Mucosa of descending colon (tissue), 3 donors: ENCODE results near the gene SLC29A2. TPM values are rescaled to one million over a fixed set of nuclear protein-coding genes. Genes with fewer than 3 reads are reported as not detected.
A peak's percentile ranks its signal among the peaks of the same experiment; 100 is the strongest.

Experiments
- ATAC-seq: fragments of 200-7000 bp; cut with Tn5 transposase; one replicate; pipeline ENCODE4 v1.9.1; 2020; ENCODE audit warnings: mild to moderate bottlenecking, moderate library complexity
- DNase-seq, 3 donors: peaks; one replicate each; pipeline ENCODE4 v3.0.0-alpha.2; 2020
- H3K36me3 ChIP-seq: fragments of 200-600 bp; one replicate; pipeline ENCODE4 v1.8.0; 2021; ENCODE audit warnings: low read depth, mild to moderate bottlenecking
- H3K4me1 ChIP-seq: fragments of 200-600 bp; one replicate; pipeline ENCODE4 v1.8.0; 2021; ENCODE audit warnings: low read depth, mild to moderate bottlenecking
- H3K4me3 ChIP-seq: fragments of 200-600 bp; one replicate; pipeline ENCODE4 v1.8.0; 2021; ENCODE audit warnings: mild to moderate bottlenecking
- H3K9me3 ChIP-seq: fragments of 200-600 bp; one replicate; pipeline ENCODE4 v1.8.0; 2021; ENCODE audit warnings: mild to moderate bottlenecking
- intact Hi-C, 2 donors: fragments of 100-400 bp; cut with DNase I in 1 of 2; cut with micrococcal nuclease in 1 of 2; formaldehyde crosslinking; loops; one replicate each; pipeline versions ENCODE4 v1.11.0 to v1.11.1; 2022; cut with DNase I, micrococcal nuclease
- total RNA-seq, 3 donors: library from RNA; stranded (reverse); fragmentation: NEBNext Ultra II Directional in 2 of 3; extraction: Animal tissue kit (Norgen Biotek cat#: 25700) in 2 of 3; gene quantifications; one replicate each; pipeline versions ENCODE4 v1.2.1 to v1.2.4, GENCODE V29; 2021 to 2023
- TF ChIP-seq, protein P1 (sequence below): fragments of 200-600 bp; IDR thresholded peaks from one replicate; pipeline ENCODE4 v1.8.0; 2022; ENCODE audit warnings: antibody characterized with exemption, mild to moderate bottlenecking
- donor health status: DM: no; HTN: no; CAD: no; lungs with moderate emphysema.
- donor health status: DM: no; HTN: no; CAD: no.
- donor health status: DM: no; HTN: yes; CAD: no.

Gene SLC29A2
- total RNA-seq, 3 donors from 2014 or later = 10.3 to 22.6 (median 14.9) TPM

DNA sequence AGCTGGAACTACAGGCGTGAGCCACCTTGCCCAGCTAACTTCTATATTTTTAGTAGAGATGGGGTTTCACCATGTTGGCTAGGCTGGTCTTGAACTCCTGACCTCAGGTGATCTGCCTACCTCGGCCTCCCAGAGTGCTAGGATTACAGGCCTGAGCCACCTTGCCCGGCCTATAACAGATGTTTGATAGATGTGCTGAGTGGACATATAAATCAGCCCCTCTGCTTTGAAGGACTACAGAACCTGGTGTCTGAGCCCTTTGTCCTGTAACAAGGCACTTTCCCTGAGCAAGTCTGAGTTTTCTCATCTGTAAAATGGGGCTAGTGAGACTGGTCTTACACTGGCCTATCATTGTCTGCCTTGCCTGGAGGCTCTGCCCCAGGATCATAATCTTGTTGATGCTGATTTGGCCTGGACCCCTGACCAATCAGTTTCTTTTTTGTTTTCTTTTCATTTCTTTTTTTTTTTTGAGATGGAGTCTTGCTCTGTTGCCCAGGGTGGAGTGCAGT, 42.3 kb downstream of the SLC29A2 start:
- Histone ChIP-seq H3K9me3 (no peaks in the 10 kb centered on the region), H3K4me1 (peaks cover 11% of the 10 kb centered on the region), H3K36me3 (no peaks in the 10 kb centered on the region), H3K4me3 (no peak overlapping the region)
- intact Hi-C loops = no loop called here
- TF ChIP-seq, protein P1, sequence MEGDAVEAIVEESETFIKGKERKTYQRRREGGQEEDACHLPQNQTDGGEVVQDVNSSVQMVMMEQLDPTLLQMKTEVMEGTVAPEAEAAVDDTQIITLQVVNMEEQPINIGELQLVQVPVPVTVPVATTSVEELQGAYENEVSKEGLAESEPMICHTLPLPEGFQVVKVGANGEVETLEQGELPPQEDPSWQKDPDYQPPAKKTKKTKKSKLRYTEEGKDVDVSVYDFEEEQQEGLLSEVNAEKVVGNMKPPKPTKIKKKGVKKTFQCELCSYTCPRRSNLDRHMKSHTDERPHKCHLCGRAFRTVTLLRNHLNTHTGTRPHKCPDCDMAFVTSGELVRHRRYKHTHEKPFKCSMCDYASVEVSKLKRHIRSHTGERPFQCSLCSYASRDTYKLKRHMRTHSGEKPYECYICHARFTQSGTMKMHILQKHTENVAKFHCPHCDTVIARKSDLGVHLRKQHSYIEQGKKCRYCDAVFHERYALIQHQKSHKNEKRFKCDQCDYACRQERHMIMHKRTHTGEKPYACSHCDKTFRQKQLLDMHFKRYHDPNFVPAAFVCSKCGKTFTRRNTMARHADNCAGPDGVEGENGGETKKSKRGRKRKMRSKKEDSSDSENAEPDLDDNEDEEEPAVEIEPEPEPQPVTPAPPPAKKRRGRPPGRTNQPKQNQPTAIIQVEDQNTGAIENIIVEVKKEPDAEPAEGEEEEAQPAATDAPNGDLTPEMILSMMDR = no peak
- no peak for ATAC-seq
- peak in 1 of 3 donors; percentile 7 for DNase-seq

GRCh38 chr11:66328302-66329144, 43.0 kb downstream of the SLC29A2 start:
- intact Hi-C loops = no loop called here
- no peak overlapping the region for H3K4me3 ChIP-seq
- H3K9me3 ChIP-seq = no peaks in the 10 kb centered on the region
- peaks cover 11% of the 10 kb centered on the region for H3K4me1 ChIP-seq
- peak; percentile 82 to 88 (median 82) for DNase-seq
- TF ChIP-seq, protein P1 = peak; percentile 95
- peak; percentile 89 for ATAC-seq
- H3K36me3 ChIP-seq = no peaks in the 10 kb centered on the region

- peak; percentile 54 for ATAC-seq
- peak in 1 of 3 donors; percentile 62 for DNase-seq
- no peaks in the 10 kb centered on the region for H3K9me3 ChIP-seq
- no peaks in the 10 kb centered on the region for H3K36me3 ChIP-seq
- intact Hi-C loops = no loop called here
- peaks cover 11% of the 10 kb centered on the region for H3K4me1 ChIP-seq
- H3K4me3 ChIP-seq = no peak overlapping the region
- TF ChIP-seq, protein P1 = no peak
Observed at GRCh38 chr11:66328031-66328301, 43.6 kb downstream of the SLC29A2 start.

DNA sequence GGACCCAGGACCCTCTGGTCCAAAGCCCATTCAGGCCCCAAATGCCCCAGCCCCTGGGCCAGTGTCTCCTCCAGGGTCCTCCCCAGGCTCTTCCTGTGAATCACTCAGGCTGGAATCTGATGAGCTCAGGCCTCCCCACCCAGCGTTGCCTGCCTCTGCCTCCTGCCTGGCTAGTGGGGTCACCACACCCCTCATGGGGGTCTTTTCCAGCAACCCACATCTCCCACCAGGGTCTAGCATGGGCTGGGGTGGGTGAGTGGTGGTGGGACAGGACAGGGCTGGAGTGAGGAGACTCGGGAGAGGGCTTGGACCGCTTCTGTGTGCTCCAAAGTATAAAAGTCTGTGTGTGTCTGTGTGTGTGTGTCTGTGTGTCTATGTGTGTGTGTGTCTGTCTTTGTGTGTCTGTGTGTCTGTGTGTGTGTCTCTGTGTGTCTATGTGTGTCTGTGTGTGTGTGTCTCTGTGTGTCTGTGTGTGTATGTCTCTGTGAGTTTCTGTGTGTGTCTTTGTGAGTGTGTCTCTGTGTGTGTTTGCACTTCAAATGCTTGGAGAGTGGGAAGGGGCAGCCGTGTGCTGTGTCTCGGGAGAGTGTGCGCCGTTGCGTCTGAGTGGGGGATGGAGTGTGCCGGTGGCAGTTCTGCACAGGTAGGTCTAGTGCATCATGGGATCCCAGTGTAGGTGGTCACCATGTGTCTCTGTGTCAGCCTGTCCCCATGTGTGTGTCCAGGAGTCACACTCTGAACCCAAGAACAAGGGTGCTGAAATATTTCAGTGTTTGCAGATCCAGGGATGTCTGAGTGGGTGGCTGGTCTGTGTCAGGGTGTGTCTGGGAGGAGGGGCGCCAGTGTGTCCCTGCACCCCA, 44.2 kb downstream of the SLC29A2 start:
- no peaks in the 10 kb centered on the region for H3K36me3 ChIP-seq
- TF ChIP-seq, protein P1 = no peak
- no peaks in the 10 kb centered on the region for H3K9me3 ChIP-seq
- ATAC-seq (no peak), DNase-seq (no peak)
- no peak overlapping the region for H3K4me3 ChIP-seq
- peaks cover 11% of the 10 kb centered on the region for H3K4me1 ChIP-seq
- intact Hi-C loops = no loop called here

GRCh38 chr11:66326261-66327111, 45.1 kb downstream of the SLC29A2 start:
- intact Hi-C loops = no loop called here
- no peak overlapping the region for H3K4me3 ChIP-seq
- H3K36me3 ChIP-seq = no peaks in the 10 kb centered on the region
- no peaks in the 10 kb centered on the region for H3K9me3 ChIP-seq
- peak; percentile 3 for ATAC-seq
- H3K4me1 ChIP-seq = peaks cover 11% of the 10 kb centered on the region
- TF ChIP-seq, protein P1 = no peak
- peak in 2 of 3 donors; percentile 43 to 71 for DNase-seq
